HepG2 (cell line): ENCODE measurements around the gene AGBL1. TPM values are rescaled to one million over a fixed set of nuclear protein-coding genes. Genes with fewer than 3 reads are reported as not detected.

Experiments used
- ATAC-seq: fragments of 200-7000 bp; cut with Tn5 transposase; 3 replicates; pipeline ENCODE4 v1.9.1; 2020; ENCODE audit warnings: mild to moderate bottlenecking, moderate library complexity
- BruUV-seq: library from RNA; stranded (reverse); fragments of 400-500 nt; replicated peaks from 2 replicates; lab custom pipeline; 2021; lab: Mats Ljungman, UMichigan
- CTCF ChIA-PET: fragments of 300-600 bp; formaldehyde crosslinking; extraction: SDS; loops from one replicate; lab custom pipeline; 2021; ENCODE audit warnings: low total read pairs, inconsistent platforms, low intra/inter-chr PET ratio; lab: Yijun Ruan, JAX
- POLR2A ChIA-PET: fragments of 350-600 bp; sonication (Branson Sonifier 250); formaldehyde crosslinking; loops from one replicate; lab custom pipeline; 2020; ENCODE audit warnings: antibody characterized with exemption, inconsistent platforms; lab: Yijun Ruan, JAX
- DNase-seq: peaks from one replicate; pipeline ENCODE4 v3.0.0-alpha.2; 2015; ENCODE audit warnings: low spot score
- FAIRE-seq: peaks from 3 replicates; lab custom pipeline; 2011; peaks lifted over from hg19 to GRCh38; lab: Jason Lieb, UNC
- H2AFZ ChIP-seq: one replicate; pipeline ENCODE4 v1.6.1; 2011; ENCODE audit warnings: low read length, inconsistent platforms
- H3K27ac ChIP-seq: fragments of 300-600 bp; 3 replicates; pipeline ENCODE4 v1.8.0; 2011; ENCODE audit warnings: mixed run types, mild to moderate bottlenecking, mixed read lengths, low read length, inconsistent platforms; ENCODE audit not compliant: insufficient read depth; ENCODE audit errors: extremely low read length
- H3K27me3 ChIP-seq, 2 experiments: fragments of 200-600 bp in 1 of 2; 2 replicates in 1 of 2; 3 replicates in 1 of 2; pipeline versions ENCODE4 v1.6.0 to v1.8.0; 2011; ENCODE audit warnings: low read length in 2 of 2, mild to moderate bottlenecking in 2 of 2, moderate library complexity in 2 of 2, inconsistent platforms in 1 of 2; ENCODE audit not compliant: insufficient read depth in 2 of 2, control insufficient read depth in 1 of 2
- H3K36me3 ChIP-seq, 2 experiments: fragments of 200-600 bp in 1 of 2; replicated peaks in 1 of 2; 2 replicates in 1 of 2; 3 replicates in 1 of 2; pipeline versions ENCODE4 v1.5.1 to v1.8.0; 2011; ENCODE audit warnings: low read length in 2 of 2, inconsistent platforms in 1 of 2; ENCODE audit not compliant: insufficient read depth in 2 of 2, control insufficient read depth in 1 of 2
- H3K4me1 ChIP-seq: 2 replicates; pipeline ENCODE4 v1.5.1; 2012; ENCODE audit warnings: low read length, inconsistent platforms; ENCODE audit not compliant: insufficient read depth
- H3K4me2 ChIP-seq: 2 replicates; pipeline ENCODE4 v1.6.0; 2011; ENCODE audit warnings: low read depth, low read length, inconsistent platforms
- H3K4me3 ChIP-seq, 3 experiments: fragments of 200-600 bp in 1 of 3; sonication (generic), shearing (Covaris generic) in 1 of 3; replicated peaks in 1 of 3; 2 replicates each; pipeline ENCODE4 v1.5.1; 2011 to 2016; ENCODE audit warnings: low read length in 3 of 3, inconsistent platforms in 2 of 3, low read depth in 2 of 3, mild to moderate bottlenecking in 2 of 3, control low read depth in 1 of 3, mixed read lengths in 1 of 3; ENCODE audit not compliant: insufficient read depth in 1 of 3
- H3K79me2 ChIP-seq: one replicate; pipeline ENCODE4 v1.6.1; 2011; ENCODE audit warnings: low read length, inconsistent platforms; ENCODE audit not compliant: insufficient read depth
- H3K9ac ChIP-seq: 2 replicates; pipeline ENCODE4 v1.6.0; 2011; ENCODE audit warnings: mild to moderate bottlenecking, low read depth, low read length, inconsistent platforms; ENCODE audit not compliant: insufficient read depth
- H3K9me3 ChIP-seq: 2 replicates; pipeline ENCODE4 v1.5.1; 2012; ENCODE audit warnings: mild to moderate bottlenecking, low read length
- H4K20me1 ChIP-seq: 2 replicates; pipeline ENCODE4 v1.6.0; 2011; ENCODE audit warnings: inconsistent platforms, mild to moderate bottlenecking, low read length, moderate library complexity; ENCODE audit not compliant: insufficient read depth
- FOXO1 ChIP-seq: sonication (generic); formaldehyde crosslinking; IDR thresholded peaks from 2 replicates; pipeline ENCODE4 v1.4.0; 2020; ENCODE audit warnings: missing genetic modification reagents
- MIXL1 ChIP-seq: IDR thresholded peaks from 2 replicates; pipeline ENCODE4 v1.6.1; 2016
- PHB2 ChIP-seq: fragments of 450-650 bp; IDR thresholded peaks from 2 replicates; pipeline ENCODE4 v1.6.1; 2018; ENCODE audit not compliant: partially characterized antibody
- SIX4 ChIP-seq: sonication (generic); formaldehyde crosslinking; IDR thresholded peaks from 2 replicates; pipeline ENCODE4 v1.4.0; 2020; ENCODE audit warnings: missing genetic modification reagents
- TOPORS ChIP-seq: sonication (generic); formaldehyde crosslinking; IDR thresholded peaks from 2 replicates; pipeline ENCODE4 v1.8.0; 2023; ENCODE audit warnings: mild to moderate bottlenecking, missing genetic modification reagents
- ZNF264 ChIP-seq: sonication (generic); formaldehyde crosslinking; IDR thresholded peaks from 2 replicates; pipeline ENCODE4 v1.4.0; 2020; ENCODE audit warnings: missing genetic modification reagents
- ZNF616 ChIP-seq: sonication (generic); formaldehyde crosslinking; IDR thresholded peaks from 2 replicates; pipeline ENCODE4 v1.5.0; 2020; ENCODE audit warnings: low read depth, mild to moderate bottlenecking, missing genetic modification reagents
- ZNF703 ChIP-seq: sonication (generic); formaldehyde crosslinking; IDR thresholded peaks from 2 replicates; pipeline ENCODE4 v1.5.1; 2020; ENCODE audit warnings: missing genetic modification reagents, mild to moderate bottlenecking, moderate library complexity, borderline replicate concordance
- ZNF737 ChIP-seq: sonication (generic); formaldehyde crosslinking; IDR thresholded peaks from 2 replicates; pipeline ENCODE4 v1.5.0; 2020; ENCODE audit warnings: missing genetic modification reagents, mild to moderate bottlenecking, borderline replicate concordance
- ZNF782 ChIP-seq: sonication (generic); formaldehyde crosslinking; IDR thresholded peaks from 2 replicates; pipeline ENCODE4 v1.4.0; 2020; ENCODE audit warnings: missing genetic modification reagents, mild to moderate bottlenecking, borderline replicate concordance
- ZNF841 ChIP-seq: sonication (generic); formaldehyde crosslinking; IDR thresholded peaks from 2 replicates; pipeline ENCODE4 v1.8.1; 2023; ENCODE audit warnings: missing genetic modification reagents, borderline replicate concordance
- ZSCAN29 ChIP-seq: sonication (generic); formaldehyde crosslinking; conservative IDR thresholded peaks from 2 replicates; pipeline ENCODE4 v1.4.0; 2020; ENCODE audit warnings: mild to moderate bottlenecking, missing genetic modification reagents
- WGBS: methylation state at CpG from one replicate; pipeline ENCODE4 v1.1.6; 2017; ENCODE audit warnings: low lambda C conversion rate; 5-methylcytosine and 5-hydroxymethylcytosine counted together
- in situ Hi-C: cut with HindIII; loops from 2 replicates; pipeline ENCODE4 v1.10.0; 2017; ENCODE audit warnings: low pct_unique_long_range_greater_than_20kb; ENCODE audit not compliant: extremely low pct_ligation_motif_present
- intact Hi-C: fragments of 100-400 bp; cut with micrococcal nuclease; formaldehyde crosslinking; loops from one replicate; pipeline ENCODE4 v1.10.0; 2022; ENCODE audit not compliant: unreplicated experiment
- polyA plus RNA-seq, 8 experiments: library from polyadenylated mRNA; depleted of rRNA in 3 of 8; stranded (reverse) in 7 of 8; unstranded in 1 of 8; fragments of >200 nt; fragmentation: Illumina TruSeq in 4 of 8; extraction: Trizol in 4 of 8; gene quantifications; 2 replicates each; pipeline versions ENCODE4 v1.2.1 to v1.2.3, GENCODE V29; 2011 to 2016; ENCODE audit warnings: low read depth in 4 of 8, missing spikeins in 1 of 8, mixed read lengths in 1 of 8; ENCODE audit not compliant: insufficient read depth in 1 of 8
- total RNA-seq, 5 experiments: library from RNA; depleted of rRNA; stranded (reverse); fragments of >200 nt; fragmentation: Illumina TruSeq; extraction: Trizol; gene quantifications; 2 replicates each; pipeline ENCODE4 v1.2.3, GENCODE V29; 2016; ENCODE audit warnings: low read depth in 1 of 5
- TF ChIP-seq, protein P1 (sequence below): sonication (generic); formaldehyde crosslinking; IDR thresholded peaks from 2 replicates; pipeline ENCODE4 v1.4.0; 2020; ENCODE audit warnings: missing genetic modification reagents, borderline replicate concordance
- TF ChIP-seq, protein P2 (sequence below): sonication (generic); formaldehyde crosslinking; IDR thresholded peaks from 2 replicates; pipeline ENCODE4; 2020; ENCODE audit warnings: missing genetic modification reagents, mild to moderate bottlenecking, borderline replicate concordance
- TF ChIP-seq, protein P3 (sequence below): sonication (generic); formaldehyde crosslinking; IDR thresholded peaks from 2 replicates; pipeline ENCODE4 v1.5.0; 2020; ENCODE audit warnings: missing genetic modification reagents

The AGBL1 gene
- total and polyA plus RNA-seq, 2 of the 13 experiments (the other 11 are each of a cell fraction or from before 2014, with no cell fraction given), result 0.01 TPM; not detected in 1

DNA sequence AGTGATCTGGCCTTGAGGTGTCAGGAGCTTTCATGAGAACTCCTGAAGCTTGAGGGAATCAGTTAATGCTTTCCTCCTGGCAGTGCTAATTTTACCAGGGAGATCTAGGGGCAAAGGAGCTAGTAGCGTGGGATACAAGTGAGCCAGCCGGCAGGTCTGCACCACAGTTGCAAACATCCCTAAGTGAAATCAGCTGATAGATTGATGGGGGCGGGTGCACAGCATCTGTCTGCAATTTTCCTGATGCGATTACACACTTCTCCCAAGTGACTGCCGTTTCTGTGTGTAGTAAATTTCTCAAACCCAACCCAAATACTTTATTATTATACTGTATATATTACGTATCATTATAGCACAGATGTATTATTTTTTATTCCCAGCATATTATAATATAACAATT lies 304.5 kb downstream of the AGBL1 start:
- no peak overlapping the region for H3K4me3 ChIP-seq
- intact Hi-C loops, result no loop called here

GRCh38 chr15:86392296-86392695 lies 312.6 kb downstream of the AGBL1 start:
- ChIA-PET CTCF (no interaction called here), POLR2A (no interaction called here)
- Histone ChIP-seq H3K27me3 (no peaks in the 10 kb centered on the region), H3K36me3 (no peaks in the 10 kb centered on the region), H3K9me3 (peaks cover 24% of the 10 kb centered on the region), H3K27ac (no peak overlapping the region), H3K4me2 (no peak overlapping the region), H2AFZ (no peak overlapping the region), H4K20me1 (no peaks in the 10 kb centered on the region), H3K4me1 (no peaks in the 10 kb centered on the region), H3K9ac (no peak overlapping the region), H3K79me2 (no peaks in the 10 kb centered on the region), H3K4me3 (no peak overlapping the region)
- in situ Hi-C loops, result no loop called here
- 3% methylated on average over 1 of the region's 1 CpG for WGBS
- BruUV-seq, result no TSS peak
- no peak for ATAC-seq
- FAIRE-seq, result no peak
- intact Hi-C loops, result no loop called here
- DNase-seq, result no peak
- TF ChIP-seq ZNF703 (CRISPR knock-in tag) (no peak), PHB2 (no peak), SIX4 (no peak), FOXO1 (CRISPR knock-in tag) (no peak)
- TF ChIP-seq, protein P1, sequence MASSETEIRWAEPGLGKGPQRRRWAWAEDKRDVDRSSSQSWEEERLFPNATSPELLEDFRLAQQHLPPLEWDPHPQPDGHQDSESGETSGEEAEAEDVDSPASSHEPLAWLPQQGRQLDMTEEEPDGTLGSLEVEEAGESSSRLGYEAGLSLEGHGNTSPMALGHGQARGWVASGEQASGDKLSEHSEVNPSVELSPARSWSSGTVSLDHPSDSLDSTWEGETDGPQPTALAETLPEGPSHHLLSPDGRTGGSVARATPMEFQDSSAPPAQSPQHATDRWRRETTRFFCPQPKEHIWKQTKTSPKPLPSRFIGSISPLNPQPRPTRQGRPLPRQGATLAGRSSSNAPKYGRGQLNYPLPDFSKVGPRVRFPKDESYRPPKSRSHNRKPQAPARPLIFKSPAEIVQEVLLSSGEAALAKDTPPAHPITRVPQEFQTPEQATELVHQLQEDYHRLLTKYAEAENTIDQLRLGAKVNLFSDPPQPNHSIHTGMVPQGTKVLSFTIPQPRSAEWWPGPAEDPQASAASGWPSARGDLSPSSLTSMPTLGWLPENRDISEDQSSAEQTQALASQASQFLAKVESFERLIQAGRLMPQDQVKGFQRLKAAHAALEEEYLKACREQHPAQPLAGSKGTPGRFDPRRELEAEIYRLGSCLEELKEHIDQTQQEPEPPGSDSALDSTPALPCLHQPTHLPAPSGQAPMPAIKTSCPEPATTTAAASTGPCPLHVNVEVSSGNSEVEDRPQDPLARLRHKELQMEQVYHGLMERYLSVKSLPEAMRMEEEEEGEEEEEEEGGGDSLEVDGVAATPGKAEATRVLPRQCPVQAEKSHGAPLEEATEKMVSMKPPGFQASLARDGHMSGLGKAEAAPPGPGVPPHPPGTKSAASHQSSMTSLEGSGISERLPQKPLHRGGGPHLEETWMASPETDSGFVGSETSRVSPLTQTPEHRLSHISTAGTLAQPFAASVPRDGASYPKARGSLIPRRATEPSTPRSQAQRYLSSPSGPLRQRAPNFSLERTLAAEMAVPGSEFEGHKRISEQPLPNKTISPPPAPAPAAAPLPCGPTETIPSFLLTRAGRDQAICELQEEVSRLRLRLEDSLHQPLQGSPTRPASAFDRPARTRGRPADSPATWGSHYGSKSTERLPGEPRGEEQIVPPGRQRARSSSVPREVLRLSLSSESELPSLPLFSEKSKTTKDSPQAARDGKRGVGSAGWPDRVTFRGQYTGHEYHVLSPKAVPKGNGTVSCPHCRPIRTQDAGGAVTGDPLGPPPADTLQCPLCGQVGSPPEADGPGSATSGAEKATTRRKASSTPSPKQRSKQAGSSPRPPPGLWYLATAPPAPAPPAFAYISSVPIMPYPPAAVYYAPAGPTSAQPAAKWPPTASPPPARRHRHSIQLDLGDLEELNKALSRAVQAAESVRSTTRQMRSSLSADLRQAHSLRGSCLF (CRISPR knock-in tag), result no peak
- TF ChIP-seq, protein P2, sequence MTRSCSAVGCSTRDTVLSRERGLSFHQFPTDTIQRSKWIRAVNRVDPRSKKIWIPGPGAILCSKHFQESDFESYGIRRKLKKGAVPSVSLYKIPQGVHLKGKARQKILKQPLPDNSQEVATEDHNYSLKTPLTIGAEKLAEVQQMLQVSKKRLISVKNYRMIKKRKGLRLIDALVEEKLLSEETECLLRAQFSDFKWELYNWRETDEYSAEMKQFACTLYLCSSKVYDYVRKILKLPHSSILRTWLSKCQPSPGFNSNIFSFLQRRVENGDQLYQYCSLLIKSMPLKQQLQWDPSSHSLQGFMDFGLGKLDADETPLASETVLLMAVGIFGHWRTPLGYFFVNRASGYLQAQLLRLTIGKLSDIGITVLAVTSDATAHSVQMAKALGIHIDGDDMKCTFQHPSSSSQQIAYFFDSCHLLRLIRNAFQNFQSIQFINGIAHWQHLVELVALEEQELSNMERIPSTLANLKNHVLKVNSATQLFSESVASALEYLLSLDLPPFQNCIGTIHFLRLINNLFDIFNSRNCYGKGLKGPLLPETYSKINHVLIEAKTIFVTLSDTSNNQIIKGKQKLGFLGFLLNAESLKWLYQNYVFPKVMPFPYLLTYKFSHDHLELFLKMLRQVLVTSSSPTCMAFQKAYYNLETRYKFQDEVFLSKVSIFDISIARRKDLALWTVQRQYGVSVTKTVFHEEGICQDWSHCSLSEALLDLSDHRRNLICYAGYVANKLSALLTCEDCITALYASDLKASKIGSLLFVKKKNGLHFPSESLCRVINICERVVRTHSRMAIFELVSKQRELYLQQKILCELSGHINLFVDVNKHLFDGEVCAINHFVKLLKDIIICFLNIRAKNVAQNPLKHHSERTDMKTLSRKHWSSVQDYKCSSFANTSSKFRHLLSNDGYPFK (CRISPR knock-in tag), result no peak

More for the DNA sequence above, 304.5 kb downstream of the AGBL1 start:
- Histone ChIP-seq H3K27me3 (no peaks in the 10 kb centered on the region; a peak in 1 of 5 replicates), H3K9me3 (no peaks in the 10 kb centered on the region), H3K4me2 (no peak overlapping the region), H3K27ac (no peak overlapping the region), H3K79me2 (no peaks in the 10 kb centered on the region), H4K20me1 (no peaks in the 10 kb centered on the region), H3K4me1 (no peaks in the 10 kb centered on the region), H2AFZ (no peak overlapping the region), H3K36me3 (no peaks in the 10 kb centered on the region), H3K9ac (no peak overlapping the region)
- TF ChIP-seq TOPORS (CRISPR knock-in tag) (no peak), ZNF616 (CRISPR knock-in tag) (no peak), ZNF782 (no peak), ZNF737 (no peak), ZSCAN29 (CRISPR knock-in tag) (no peak), ZNF841 (CRISPR knock-in tag) (no peak), ZNF264 (CRISPR knock-in tag) (no peak), MIXL1 (CRISPR knock-in tag) (no peak)
- TF ChIP-seq, protein P3, sequence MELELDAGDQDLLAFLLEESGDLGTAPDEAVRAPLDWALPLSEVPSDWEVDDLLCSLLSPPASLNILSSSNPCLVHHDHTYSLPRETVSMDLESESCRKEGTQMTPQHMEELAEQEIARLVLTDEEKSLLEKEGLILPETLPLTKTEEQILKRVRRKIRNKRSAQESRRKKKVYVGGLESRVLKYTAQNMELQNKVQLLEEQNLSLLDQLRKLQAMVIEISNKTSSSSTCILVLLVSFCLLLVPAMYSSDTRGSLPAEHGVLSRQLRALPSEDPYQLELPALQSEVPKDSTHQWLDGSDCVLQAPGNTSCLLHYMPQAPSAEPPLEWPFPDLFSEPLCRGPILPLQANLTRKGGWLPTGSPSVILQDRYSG (CRISPR knock-in tag), result no peak
- ATAC-seq (no peak), DNase-seq (no peak), FAIRE-seq (no peak)
- in situ Hi-C loops, result no loop called here
- 21% methylated on average over 4 of the region's 6 CpGs for WGBS
- ChIA-PET POLR2A (no interaction called here), CTCF (no interaction called here)
- no TSS peak for BruUV-seq
